Raji (cell line): ENCODE measurements around the gene STT3B.

Experiments used
- POLR2A ChIP-seq: IDR thresholded peaks from 2 replicates; pipeline ENCODE4 v1.6.1; 2011; ENCODE audit warnings: low read depth, low read length, control low read depth; ENCODE audit not compliant: insufficient read depth

STT3B gene

GRCh38 chr3:31532587-31533168, at the start of gene STT3B:
STT3B (plus strand) TSS chr3:31532925; CDS start chr3:31532999, 74 bp downstream.
- TF ChIP-seq POLR2A, result peak; percentile 78

DNA sequence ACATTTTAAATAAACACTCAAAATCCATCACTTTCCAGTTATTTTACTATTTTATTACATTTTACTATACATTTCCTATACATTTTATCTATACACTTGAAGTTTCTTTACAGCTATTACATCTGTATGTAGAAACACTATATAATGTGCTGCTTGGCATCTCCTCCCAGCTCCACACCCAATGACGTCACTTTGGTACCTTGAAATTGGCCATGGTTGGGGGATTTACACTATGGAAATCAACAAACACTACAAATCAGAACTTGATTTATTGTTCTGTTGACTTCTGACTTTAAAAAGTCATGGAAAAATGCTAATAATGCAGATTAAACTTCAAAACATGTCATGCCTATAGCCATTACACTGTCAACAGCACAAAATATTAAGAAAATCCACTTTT, 48.9 kb upstream of the STT3B start:
- no peak for TF ChIP-seq POLR2A

GRCh38 chr3:31485196-31485595, 47.5 kb upstream of the STT3B start:
- no peak for TF ChIP-seq POLR2A

GRCh38 chr3:31486865-31487533, 45.7 kb upstream of the STT3B start:
- no peak for TF ChIP-seq POLR2A

DNA sequence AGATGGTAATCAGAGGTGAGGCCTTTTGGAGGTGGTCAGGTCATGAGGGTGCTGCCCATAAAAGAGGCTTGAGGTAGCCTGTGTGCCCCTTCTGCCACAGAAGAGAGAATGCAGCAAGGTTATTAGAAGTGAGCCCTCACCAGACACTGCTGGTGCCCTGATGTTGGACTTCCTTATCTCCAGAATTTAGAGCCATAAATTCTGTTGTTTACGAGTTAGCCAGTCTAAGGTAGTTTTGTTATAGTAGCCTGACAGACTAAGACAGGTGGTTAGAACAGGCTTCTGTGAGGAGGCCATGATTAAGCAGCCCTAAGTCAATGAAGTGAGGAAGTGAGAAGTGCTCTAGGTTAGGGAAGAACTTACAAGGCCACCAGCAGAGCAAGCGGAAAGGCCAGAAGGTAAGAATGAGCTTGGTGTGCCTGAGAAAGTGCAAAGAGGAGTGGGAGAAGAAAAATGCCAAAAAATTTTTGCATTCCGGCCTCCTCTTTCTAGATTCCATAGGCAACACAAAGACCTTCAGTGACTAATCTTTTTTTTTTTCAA, 44.2 kb upstream of the STT3B start:
- no peak for TF ChIP-seq POLR2A

DNA sequence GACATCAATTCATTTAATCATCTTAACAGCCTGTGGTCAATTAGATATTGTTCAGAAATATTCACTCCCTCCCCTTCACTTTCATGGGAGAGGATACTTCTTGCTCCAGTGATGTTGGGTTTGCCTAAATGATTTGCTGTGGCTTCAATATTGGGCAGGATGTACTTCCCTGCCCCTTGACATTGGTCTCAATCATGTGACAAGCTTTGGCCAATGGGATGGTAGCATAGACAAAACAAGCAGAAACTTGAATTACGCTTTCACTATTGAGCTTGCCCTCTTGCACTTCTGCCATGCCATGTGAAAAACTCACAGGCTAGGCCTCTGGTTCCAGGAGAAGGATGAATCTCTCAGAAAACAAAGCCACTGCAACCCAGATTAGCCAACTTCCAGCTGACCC, 42.2 kb upstream of the STT3B start:
- TF ChIP-seq POLR2A, result no peak

DNA sequence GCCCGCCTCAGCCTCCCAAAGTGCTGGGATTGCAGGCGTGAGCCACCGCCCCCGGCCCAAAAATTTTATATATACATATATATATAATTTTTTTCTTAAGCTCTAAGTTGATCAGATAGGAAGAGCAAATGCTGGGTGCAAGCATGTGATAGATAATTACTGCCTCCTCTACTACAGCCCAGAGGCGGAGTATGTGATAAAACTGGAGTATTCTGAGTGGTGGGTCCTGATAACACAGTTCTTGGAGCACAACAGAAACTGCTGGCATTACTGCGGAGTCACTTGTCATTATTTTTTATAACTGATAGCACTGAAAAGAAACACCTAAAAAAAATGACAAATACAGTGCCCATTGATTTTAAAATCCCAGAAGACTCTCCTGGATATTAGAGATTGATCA, 41.1 kb upstream of the STT3B start:
- no peak for TF ChIP-seq POLR2A

GRCh38 chr3:31493149-31493548, 39.6 kb upstream of the STT3B start:
- no peak for TF ChIP-seq POLR2A

- TF ChIP-seq POLR2A, result no peak
Observed at GRCh38 chr3:31495971-31496665, 36.6 kb upstream of the STT3B start.

GRCh38 chr3:31498791-31499190, 33.9 kb upstream of the STT3B start:
- TF ChIP-seq POLR2A, result no peak

DNA sequence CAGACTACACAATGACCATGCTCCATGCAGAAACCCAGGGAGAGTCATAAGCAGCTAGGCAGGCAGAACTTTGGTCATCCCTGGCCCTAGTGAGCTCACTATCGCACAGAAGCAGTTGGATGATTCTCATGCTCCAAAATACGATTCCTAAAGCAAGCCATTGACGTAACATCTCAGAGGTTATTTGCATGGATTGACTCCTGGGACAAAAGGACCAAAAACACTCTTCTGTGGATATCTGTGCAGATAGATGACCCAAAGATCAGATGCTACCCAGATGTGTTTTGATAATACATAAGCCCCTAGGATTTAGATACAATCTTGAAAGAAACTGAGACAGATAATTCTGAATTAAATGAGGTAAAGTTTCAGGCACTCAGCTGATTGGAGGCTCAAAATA, 33.4 kb upstream of the STT3B start:
- no peak for TF ChIP-seq POLR2A

DNA sequence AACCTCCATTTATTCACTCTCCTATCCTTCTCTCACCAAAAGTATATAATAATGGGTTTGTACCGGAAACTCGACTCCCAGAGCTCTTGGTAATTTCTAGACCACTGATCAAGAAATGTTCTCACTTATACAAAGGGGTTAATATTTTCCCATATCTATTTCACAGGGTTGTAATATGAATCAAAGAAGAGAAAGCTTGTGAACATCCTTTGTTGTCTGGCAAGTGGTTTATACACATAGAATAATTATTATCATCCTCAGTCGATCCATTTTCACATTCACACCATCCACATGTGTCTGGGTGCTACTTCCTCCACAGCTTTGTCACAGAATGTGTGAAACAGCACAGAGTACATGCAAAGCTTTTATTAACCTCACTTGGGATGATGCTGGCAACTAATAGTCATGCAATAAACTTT, 29.9 kb upstream of the STT3B start:
- TF ChIP-seq POLR2A, result no peak

DNA sequence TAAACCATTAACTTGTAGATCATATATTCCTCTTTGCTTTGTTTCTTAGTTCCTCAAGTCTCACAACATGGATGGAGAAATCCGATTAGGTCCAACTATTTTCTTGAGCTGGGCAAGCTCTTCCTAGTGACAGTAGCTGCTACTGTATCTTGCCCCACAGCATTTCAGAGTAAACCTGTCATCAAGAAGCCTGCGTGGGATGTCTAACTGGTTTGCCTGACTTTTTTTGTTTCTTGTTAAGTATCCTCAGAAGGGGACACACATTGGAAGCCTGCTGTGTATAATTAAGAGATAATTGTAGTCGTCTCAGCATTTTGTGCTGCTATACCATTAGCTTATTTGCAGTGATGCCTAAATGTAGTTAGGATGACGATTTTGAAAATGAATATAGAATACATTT, 29.3 kb upstream of the STT3B start:
- TF ChIP-seq POLR2A, result no peak

DNA sequence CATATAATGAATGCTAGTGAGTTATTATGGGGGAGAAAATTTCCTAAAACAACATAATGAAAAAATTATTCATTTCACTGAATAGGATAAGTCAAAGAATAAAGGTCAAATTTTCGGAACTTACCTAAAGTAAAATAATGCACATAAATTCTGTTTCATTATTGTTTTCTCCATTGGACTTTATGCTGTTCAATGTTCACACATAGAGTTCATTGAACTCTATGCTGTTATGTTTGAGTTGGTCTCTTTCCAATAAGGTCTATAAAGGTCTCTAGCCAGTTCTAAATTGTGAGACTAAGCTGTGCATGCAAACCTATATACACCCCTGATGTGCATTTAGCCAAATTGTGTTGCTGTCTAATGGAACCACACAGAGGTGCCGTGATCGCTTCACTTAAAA, 28.5 kb upstream of the STT3B start:
- no peak for TF ChIP-seq POLR2A

GRCh38 chr3:31505371-31506048, 27.2 kb upstream of the STT3B start:
- TF ChIP-seq POLR2A, result no peak
